ENCODE measurements around the gene FN3K. TPM values are rescaled to one million over a fixed set of nuclear protein-coding genes. Genes with fewer than 3 reads are reported as not detected.

Gene FN3K
- total and polyA plus RNA-seq, 4 experiments from 2014 or later: 0.26 to 8.1 (median 3.0) TPM

DNA sequence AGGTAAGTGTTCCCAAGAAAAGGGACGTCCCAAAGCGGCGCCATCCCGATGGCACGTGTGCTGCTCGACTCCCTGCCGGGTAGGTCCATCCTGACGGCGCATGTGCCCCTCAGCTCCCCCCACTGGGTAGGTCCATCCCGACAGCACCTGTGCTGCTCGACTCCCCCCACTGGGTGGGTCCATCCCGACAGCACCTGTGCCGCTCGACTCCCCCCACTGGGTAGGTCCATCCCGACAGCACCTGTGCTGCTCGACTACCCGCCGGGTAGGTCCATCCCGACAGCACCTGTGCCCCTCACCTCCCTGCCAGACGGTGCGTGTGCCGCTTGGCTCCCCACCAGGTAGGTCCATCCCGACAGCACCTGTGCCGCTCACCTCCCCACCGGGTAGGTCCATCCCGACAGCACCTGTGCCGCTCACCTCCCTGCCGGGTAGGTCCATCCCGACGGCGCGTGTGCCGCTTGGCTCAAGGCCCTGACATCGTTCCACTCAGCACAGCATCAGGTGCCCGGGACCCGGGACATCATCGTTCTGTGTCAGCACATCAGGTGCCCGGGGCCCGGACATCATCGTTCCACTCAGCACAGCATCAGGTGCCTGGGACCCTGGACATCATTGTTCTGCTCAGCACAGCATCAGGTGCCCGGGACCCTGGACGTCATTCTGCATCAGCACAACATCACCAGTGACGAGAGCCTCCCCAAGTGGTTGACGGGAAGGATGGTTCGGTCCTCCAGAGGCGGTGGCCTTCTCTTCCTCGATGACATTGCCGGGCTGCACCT is 5.7 kb upstream of the FN3K start:
- POLR2A ChIA-PET (ENCODE audit: partially characterized antibody): no interaction called here
- no peak overlapping the region for H3K27ac ChIP-seq (ENCODE audit: low read depth, low read length)
- no peaks in the 10 kb centered on the region for H3K4me1 ChIP-seq (ENCODE audit: insufficient read depth, low read length)
- Mint-ChIP-seq H3K27me3 (no peaks in the 10 kb centered on the region), H3K36me3 (peaks cover 21 to 39% of the 10 kb centered on the region in 2 donors), H3K4me3 (no peak overlapping the region), H3K27ac (no peak overlapping the region), H3K9me3 (peaks cover 0 to 15% (median 7%) of the 10 kb centered on the region in 8 donors), H3K4me1 (peaks cover 0 to 5% (median 2%) of the 10 kb centered on the region in 4 donors)
- no peak overlapping the region for H3K4me3 ChIP-seq (ENCODE audit: low read length in 2 of 2)
- H3K9me3 ChIP-seq (ENCODE audit: control insufficient read depth in 1 of 2, low read length in 2 of 2): peaks cover 0 to 6% of the 10 kb centered on the region in 2 donors
- no peaks in the 10 kb centered on the region for H3K27me3 ChIP-seq (ENCODE audit: insufficient read depth, low read length)
- CTCF ChIA-PET (ENCODE audit: partially characterized antibody): interaction anchor here (0.6 kb wide), 1 partner anchor 16 kb away, joined by 5 read pairs; no protein-coding TSS in a partner anchor
- peaks cover 8% of the 10 kb centered on the region for H3K36me3 ChIP-seq (ENCODE audit: insufficient read depth, low read length)
- DNase-seq: no peak
- intact Hi-C loops (cut with micrococcal nuclease): no loop called here

DNA sequence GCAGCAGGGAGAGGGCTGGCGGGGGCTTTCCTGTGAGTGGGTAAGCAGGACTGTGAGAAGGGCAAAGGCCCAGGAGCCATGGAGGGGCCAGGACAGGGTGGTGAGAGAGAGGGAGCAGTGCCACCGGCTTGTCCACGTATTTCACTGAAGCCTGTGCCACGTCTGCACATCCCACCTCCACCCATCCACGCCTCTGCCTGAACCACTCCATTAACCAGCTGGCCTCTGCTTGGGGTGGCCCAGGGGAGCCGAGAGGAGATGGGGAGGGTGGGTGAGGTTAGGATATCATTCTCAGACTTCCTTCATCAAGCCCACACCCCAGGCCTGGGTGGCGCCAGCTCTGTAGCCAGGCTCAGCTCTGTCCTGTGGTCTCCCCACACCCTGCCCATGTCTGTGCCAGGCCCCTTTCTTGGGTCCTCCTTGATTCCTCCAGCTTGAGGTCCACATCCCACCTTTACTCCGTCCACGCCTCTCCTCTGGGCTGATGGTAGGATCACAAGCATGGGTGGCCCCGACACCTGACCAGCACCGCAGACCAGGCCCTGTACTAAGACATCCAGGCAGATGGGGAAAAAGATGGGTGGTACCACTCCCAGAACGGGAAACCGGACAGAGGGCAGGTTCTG is 3.2 kb upstream of the FN3K start:
- Histone ChIP-seq H3K9me3 (ENCODE audit: control insufficient read depth in 1 of 2, low read length in 2 of 2) (peaks cover 0 to 6% of the 10 kb centered on the region in 2 donors), H3K27ac (ENCODE audit: low read depth, low read length) (no peak overlapping the region), H3K4me3 (ENCODE audit: low read length in 2 of 2) (no peak overlapping the region), H3K36me3 (ENCODE audit: insufficient read depth, low read length) (peaks cover 2% of the 10 kb centered on the region), H3K4me1 (ENCODE audit: insufficient read depth, low read length) (peaks cover 4% of the 10 kb centered on the region), H3K27me3 (ENCODE audit: insufficient read depth, low read length) (no peaks in the 10 kb centered on the region)
- intact Hi-C loops (cut with micrococcal nuclease): no loop called here
- H3K27me3 Mint-ChIP-seq: no peaks in the 10 kb centered on the region
- ChIA-PET POLR2A (ENCODE audit: partially characterized antibody) (no interaction called here), CTCF (ENCODE audit: partially characterized antibody) (no interaction called here)
- no peak overlapping the region for H3K27ac Mint-ChIP-seq
- no peak overlapping the region for H3K4me3 Mint-ChIP-seq
- peaks cover 21 to 28% of the 10 kb centered on the region in 2 donors for H3K36me3 Mint-ChIP-seq
- H3K9me3 Mint-ChIP-seq: peaks cover 0 to 15% (median 7%) of the 10 kb centered on the region in 8 donors
- peaks cover 0 to 9% (median 5%) of the 10 kb centered on the region in 4 donors for H3K4me1 Mint-ChIP-seq
- DNase-seq: no peak

DNA sequence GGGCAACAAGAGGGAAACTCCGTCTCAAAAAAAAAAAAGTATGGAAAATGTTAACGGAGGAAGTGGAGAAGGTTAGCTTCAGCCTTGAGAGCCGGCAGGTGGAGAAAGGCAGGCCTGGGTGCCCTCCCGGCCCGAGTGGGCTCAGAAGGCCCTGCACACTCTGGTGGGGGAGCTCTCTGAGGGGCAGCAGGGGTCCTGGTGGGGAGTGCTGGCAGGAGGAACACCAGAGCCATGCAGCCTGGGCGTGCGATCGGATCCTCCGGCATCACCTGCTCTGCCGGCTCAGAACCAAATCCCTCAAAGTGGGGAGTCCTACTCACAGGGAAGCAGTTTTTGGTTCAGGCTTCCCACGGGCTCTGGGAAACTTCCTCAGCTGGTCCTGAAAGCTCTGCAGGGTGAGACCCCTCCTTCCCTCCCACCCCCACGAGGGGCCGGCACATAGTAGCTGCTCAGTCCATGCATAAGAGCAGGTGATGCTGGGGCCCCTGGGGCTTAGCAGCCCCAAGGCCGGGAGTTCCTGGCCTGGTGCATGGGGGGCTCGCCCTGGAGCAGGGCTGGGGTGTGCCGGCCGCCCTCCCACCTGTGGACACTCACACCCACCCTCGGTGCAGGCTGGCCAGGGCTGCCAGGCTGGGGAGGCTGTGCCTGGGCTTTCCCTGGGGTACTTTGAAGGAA is 1.2 kb downstream of the FN3K start:
- Mint-ChIP-seq H3K9me3 (peaks cover 0 to 22% (median 17%) of the 10 kb centered on the region in 8 donors), H3K27ac (no peak overlapping the region), H3K4me1 (peaks cover 0 to 9% (median 5%) of the 10 kb centered on the region in 4 donors), H3K27me3 (no peaks in the 10 kb centered on the region), H3K36me3 (peaks cover 15 to 29% of the 10 kb centered on the region in 2 donors), H3K4me3 (peak overlapping the region in 3 of 8 donors; percentile 21 to 80 (median 74))
- DNase-seq: no peak
- ChIA-PET POLR2A (ENCODE audit: partially characterized antibody) (interaction anchor here (0.9 kb wide), 1 partner anchor 14 kb away, joined by 3 read pairs; no protein-coding TSS in a partner anchor), CTCF (ENCODE audit: partially characterized antibody) (no interaction called here)
- Histone ChIP-seq H3K36me3 (ENCODE audit: insufficient read depth, low read length) (no peaks in the 10 kb centered on the region), H3K4me1 (ENCODE audit: insufficient read depth, low read length) (peaks cover 4% of the 10 kb centered on the region), H3K9me3 (ENCODE audit: control insufficient read depth in 1 of 2, low read length in 2 of 2) (peaks cover 0 to 13% of the 10 kb centered on the region in 2 donors), H3K27me3 (ENCODE audit: insufficient read depth, low read length) (no peaks in the 10 kb centered on the region), H3K27ac (ENCODE audit: low read depth, low read length) (no peak overlapping the region), H3K4me3 (ENCODE audit: low read length in 2 of 2) (no peak overlapping the region)
- intact Hi-C loops (cut with micrococcal nuclease): no loop called here

DNA sequence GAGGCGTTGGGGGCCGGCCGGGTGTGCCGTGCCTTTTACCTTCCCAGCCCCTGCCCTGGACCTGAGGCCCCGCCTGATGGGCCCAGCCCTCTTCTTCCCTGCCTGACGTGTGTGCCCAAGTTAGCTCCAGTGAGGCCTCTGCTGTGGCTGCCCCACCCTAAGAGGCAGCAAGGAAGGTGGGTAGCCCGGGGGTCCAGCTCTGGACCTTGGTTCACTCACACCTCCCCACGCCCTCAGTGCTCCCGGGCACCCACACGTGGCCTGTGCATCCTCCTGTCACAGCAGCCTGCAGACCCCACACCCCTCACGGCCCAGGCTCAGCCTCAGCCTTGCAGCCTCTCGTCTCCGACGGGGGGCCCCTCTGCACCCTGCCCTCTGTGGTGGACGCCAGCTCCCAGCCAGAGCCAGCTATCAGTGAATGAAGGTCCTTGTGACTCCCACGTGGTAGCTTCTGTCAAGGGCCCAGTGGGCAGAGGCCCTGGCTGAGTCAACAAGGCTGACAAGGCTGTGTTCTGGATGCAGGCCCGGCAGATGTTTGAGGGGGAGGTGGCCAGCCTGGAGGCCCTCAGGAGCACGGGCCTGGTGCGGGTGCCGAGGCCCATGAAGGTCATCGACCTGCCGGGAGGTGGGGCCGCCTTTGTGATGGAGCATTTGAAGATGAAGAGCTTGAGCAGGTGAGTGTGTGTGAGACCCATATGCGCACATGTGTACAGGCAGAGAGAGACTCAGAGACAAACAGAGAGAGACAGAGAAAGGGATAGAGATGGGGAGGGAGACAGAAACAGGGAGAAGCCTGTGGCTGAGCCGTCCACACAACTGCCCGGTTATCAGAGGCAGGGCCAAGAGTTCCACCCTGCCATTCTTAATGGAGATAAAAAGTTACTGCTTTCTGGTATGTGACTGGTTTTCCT is 2.8 kb downstream of the FN3K start:
- H3K9me3 ChIP-seq (ENCODE audit: control insufficient read depth in 1 of 2, low read length in 2 of 2): peaks cover 0 to 12% of the 10 kb centered on the region in 2 donors
- intact Hi-C loops (cut with micrococcal nuclease): no loop called here
- Mint-ChIP-seq H3K27me3 (no peaks in the 10 kb centered on the region), H3K9me3 (peaks cover 0 to 18% (median 14%) of the 10 kb centered on the region in 8 donors), H3K4me3 (peak overlapping the region in 2 of 8 donors; percentile 31 to 38), H3K36me3 (peaks cover 12 to 33% of the 10 kb centered on the region in 2 donors), H3K27ac (no peak overlapping the region), H3K4me1 (peaks cover 0 to 7% (median 3%) of the 10 kb centered on the region in 4 donors)
- peaks cover 4% of the 10 kb centered on the region for H3K4me1 ChIP-seq (ENCODE audit: insufficient read depth, low read length)
- POLR2A ChIA-PET (ENCODE audit: partially characterized antibody): no interaction called here
- no peak for DNase-seq
- H3K27ac ChIP-seq (ENCODE audit: low read depth, low read length): no peak overlapping the region
- no peaks in the 10 kb centered on the region for H3K27me3 ChIP-seq (ENCODE audit: insufficient read depth, low read length)
- CTCF ChIA-PET (ENCODE audit: partially characterized antibody): no interaction called here
- no peaks in the 10 kb centered on the region for H3K36me3 ChIP-seq (ENCODE audit: insufficient read depth, low read length)
- H3K4me3 ChIP-seq (ENCODE audit: low read length in 2 of 2): no peak overlapping the region

DNA sequence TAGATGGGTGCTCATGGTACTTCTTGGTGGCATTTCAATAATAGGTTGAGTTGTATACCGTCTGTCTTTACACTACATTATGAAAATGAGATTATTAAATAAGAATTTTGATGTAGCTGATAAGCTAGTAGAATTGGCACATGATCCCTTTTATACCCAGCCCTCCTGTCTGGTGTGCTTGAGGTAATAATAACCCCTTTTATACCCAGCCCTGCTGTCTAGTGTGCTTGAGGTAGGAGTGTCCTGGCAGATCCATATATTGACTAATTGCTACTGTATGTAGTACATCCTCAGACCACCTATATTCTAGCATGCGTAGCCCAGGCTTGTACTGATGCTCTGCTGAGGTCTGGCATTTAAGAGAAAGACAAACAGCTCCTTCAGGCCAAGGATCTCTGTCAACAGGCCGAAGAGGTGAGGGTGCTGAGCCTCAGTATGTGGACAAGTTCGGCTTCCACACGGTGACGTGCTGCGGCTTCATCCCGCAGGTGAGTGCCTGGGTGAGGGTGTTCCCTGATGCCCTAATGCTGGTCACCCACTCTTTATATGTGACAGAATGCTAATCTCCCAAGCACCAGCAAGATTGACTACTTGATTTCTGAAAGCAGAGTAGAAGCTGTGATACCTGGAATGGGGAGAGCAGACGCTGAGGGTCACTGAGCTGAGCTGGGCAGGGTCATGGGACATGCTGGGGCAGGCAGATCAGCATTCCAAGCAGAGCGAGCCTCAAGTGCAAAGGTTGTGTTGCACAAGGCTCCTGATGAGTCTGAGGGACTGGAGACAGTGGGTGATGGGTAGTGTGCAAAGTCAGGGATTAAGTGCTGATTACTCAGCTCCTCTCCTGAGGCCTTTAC is 5.7 kb downstream of the FN3K start:
- ChIA-PET POLR2A (ENCODE audit: partially characterized antibody) (no interaction called here), CTCF (ENCODE audit: partially characterized antibody) (no interaction called here)
- peaks cover 0 to 16% (median 13%) of the 10 kb centered on the region in 8 donors for H3K9me3 Mint-ChIP-seq
- H3K36me3 ChIP-seq (ENCODE audit: insufficient read depth, low read length): no peaks in the 10 kb centered on the region
- H3K27me3 ChIP-seq (ENCODE audit: insufficient read depth, low read length): no peaks in the 10 kb centered on the region
- H3K9me3 ChIP-seq (ENCODE audit: control insufficient read depth in 1 of 2, low read length in 2 of 2): peaks cover 0 to 9% of the 10 kb centered on the region in 2 donors
- H3K4me3 Mint-ChIP-seq: no peak overlapping the region
- no peaks in the 10 kb centered on the region for H3K27me3 Mint-ChIP-seq
- H3K27ac Mint-ChIP-seq: peak overlapping the region in 1 of 7 donors; percentile 47
- H3K36me3 Mint-ChIP-seq: peaks cover 12 to 28% of the 10 kb centered on the region in 2 donors
- H3K4me1 ChIP-seq (ENCODE audit: insufficient read depth, low read length): no peaks in the 10 kb centered on the region
- no peak overlapping the region for H3K4me3 ChIP-seq (ENCODE audit: low read length in 2 of 2)
- no peak for DNase-seq
- H3K4me1 Mint-ChIP-seq: peaks cover 0 to 2% (median 0%) of the 10 kb centered on the region in 4 donors
- no peak overlapping the region for H3K27ac ChIP-seq (ENCODE audit: low read depth, low read length)
- intact Hi-C loops (cut with micrococcal nuclease): no loop called here
